WERI-Rb-1 (cell line): ENCODE measurements around the gene JMJD8.

Experiments
- DNase-seq: peaks from one replicate; pipeline ENCODE4 v3.0.0-alpha.2; 2020
- H3K27ac ChIP-seq: fragments of 250-450 bp; sonication (Bioruptor Pico); 2 replicates; pipeline ENCODE4 v1.5.1; 2020; ENCODE audit warnings: mild to moderate bottlenecking, moderate library complexity
- H3K27me3 ChIP-seq: fragments of 250-450 bp; sonication (Bioruptor Pico); 2 replicates; pipeline ENCODE4 v1.5.1; 2021; ENCODE audit warnings: mild to moderate bottlenecking, low read depth, moderate library complexity; ENCODE audit not compliant: insufficient read depth, severe bottlenecking
- H3K36me3 ChIP-seq: fragments of 250-450 bp; sonication (Bioruptor Pico); 2 replicates; pipeline ENCODE4 v1.5.1; 2020; ENCODE audit warnings: mild to moderate bottlenecking, moderate library complexity
- H3K4me3 ChIP-seq: 2 replicates; pipeline ENCODE4 v1.5.1; 2011; ENCODE audit warnings: low read depth, mild to moderate bottlenecking, control low read depth, low read length
- H3K9me3 ChIP-seq: fragments of 250-450 bp; sonication (Bioruptor Pico); 2 replicates; pipeline ENCODE4 v1.5.1; 2021; ENCODE audit warnings: mild to moderate bottlenecking, moderate library complexity; ENCODE audit not compliant: severe bottlenecking
- TF ChIP-seq, protein P1 (sequence below): IDR thresholded peaks from 2 replicates; pipeline ENCODE4 v1.5.1; 2011; ENCODE audit warnings: low read depth, mild to moderate bottlenecking, control low read depth, inconsistent platforms, low read length

The JMJD8 gene

DNA sequence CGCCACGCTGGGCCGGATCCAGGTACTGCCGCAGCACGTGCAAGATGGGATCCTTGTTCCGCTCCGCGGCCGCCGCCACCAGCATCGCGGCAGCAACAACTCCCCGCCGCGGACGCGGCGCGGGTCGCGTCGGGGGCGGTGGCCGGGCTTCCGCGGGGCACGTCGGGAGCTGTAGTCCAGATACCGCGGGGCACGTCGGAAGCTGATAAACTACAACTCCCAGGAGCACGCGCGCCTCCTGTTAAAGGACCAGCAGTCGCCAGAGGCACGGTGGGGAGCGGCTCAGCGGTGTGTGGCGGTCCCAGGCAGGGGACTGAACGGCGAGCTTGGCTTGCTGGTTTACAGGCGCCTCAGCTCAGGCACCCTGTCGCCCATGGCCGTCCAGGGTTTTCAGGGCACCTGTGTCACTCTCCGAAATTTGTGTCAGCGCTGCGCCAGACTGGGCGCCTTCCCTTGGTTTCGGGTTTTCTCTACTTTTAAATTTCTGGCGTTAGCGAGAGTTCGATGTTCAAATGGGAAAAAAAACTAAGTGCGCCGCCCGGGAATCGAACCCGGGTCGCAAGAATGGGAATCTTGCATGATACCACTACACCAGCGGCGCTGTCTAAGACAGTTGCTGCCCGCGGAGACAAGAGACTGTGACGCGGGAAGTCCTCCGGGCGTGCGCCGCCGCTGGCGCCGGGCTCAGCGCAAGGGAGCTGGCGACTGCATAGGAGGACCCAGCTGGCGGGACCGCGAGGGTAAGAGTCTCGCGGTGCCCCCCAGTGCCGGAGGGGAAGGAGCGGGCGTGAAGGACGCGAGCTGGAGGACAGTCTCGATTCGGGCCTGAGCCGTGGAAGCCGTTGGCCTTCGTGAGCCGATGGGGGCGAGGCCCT lies 47.7 kb downstream of the JMJD8 start, which contains the start of gene METTL26:
TSS of gene METTL26 (minus strand) at position 100 of the 875 bp plus-strand sequence. CDS start at position 85, 15 bp downstream.
- H3K27ac ChIP-seq = peak within 1 kb of the TSS; percentile 95
- peak within 1 kb of the TSS; percentile 88 for H3K4me3 ChIP-seq
- DNase-seq = peak; percentile 95
- H3K36me3 ChIP-seq = peaks cover 22% of the 10 kb centered on the region
- no peaks in the 10 kb centered on the region for H3K9me3 ChIP-seq
- no peaks in the 10 kb centered on the region for H3K27me3 ChIP-seq
- TF ChIP-seq, protein P1, sequence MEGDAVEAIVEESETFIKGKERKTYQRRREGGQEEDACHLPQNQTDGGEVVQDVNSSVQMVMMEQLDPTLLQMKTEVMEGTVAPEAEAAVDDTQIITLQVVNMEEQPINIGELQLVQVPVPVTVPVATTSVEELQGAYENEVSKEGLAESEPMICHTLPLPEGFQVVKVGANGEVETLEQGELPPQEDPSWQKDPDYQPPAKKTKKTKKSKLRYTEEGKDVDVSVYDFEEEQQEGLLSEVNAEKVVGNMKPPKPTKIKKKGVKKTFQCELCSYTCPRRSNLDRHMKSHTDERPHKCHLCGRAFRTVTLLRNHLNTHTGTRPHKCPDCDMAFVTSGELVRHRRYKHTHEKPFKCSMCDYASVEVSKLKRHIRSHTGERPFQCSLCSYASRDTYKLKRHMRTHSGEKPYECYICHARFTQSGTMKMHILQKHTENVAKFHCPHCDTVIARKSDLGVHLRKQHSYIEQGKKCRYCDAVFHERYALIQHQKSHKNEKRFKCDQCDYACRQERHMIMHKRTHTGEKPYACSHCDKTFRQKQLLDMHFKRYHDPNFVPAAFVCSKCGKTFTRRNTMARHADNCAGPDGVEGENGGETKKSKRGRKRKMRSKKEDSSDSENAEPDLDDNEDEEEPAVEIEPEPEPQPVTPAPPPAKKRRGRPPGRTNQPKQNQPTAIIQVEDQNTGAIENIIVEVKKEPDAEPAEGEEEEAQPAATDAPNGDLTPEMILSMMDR = 0 out of 2 replicates have a peak, but pooled peaks have one; percentile 21

DNA sequence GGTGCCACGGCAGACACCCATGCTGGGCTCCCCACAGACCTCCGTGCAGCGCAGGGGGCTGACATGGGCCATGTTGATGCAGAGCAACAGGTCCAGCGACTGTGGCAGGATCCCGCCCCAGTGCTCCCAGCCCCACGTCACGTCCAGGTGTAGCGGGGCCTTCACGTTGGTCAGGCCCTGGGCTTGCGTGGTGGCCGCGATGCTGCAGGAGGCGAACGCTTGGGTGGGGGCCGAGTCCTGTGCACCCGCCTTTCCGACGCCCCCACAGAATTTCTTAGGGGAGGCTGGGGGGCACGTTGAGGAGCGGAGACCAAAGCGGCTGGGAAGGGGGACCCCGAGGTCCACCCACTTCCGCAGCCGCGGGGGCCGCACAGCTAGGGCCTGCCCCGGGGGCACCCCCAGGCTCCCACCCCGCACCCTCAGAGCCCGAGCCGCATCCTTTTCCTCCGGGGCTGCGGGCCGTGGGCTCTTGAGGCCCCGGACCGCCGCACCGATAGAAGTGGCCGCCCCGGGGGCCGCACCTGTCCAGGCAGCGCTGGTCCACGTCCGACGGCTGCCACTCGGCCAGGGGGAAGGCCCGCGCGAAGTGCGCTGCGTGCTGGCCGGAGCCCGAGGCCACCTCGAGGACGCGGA lies 48.4 kb downstream of the JMJD8 start:
- TF ChIP-seq, protein P1 = no peak
- Histone ChIP-seq H3K36me3 (peaks cover 22% of the 10 kb centered on the region), H3K4me3 (peak overlapping the region; percentile 88), H3K27ac (peak overlapping the region; percentile 95), H3K27me3 (no peaks in the 10 kb centered on the region), H3K9me3 (no peaks in the 10 kb centered on the region)
- no peak for DNase-seq

DNA sequence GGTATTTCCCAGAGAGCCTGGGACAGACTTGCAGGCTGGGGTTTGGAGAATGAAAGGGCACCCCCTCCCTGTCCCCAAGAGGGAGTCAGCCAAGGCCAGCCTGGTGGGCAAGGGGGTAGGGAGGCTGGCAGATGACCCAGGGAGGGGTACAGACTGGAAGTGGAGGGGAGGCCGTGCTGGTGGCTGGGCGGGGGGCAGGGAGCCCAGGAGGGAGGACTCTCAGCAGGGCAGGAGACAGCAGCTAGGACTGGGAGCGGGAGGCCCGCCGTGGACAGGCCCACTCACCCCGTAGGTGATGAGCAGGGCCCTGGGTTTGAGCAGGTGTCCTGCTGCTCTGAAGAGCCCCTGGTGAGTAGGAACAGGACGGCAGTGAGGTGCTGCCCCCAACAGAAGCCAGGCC lies 49.1 kb downstream of the JMJD8 start:
- peaks cover 22% of the 10 kb centered on the region for H3K36me3 ChIP-seq
- H3K27me3 ChIP-seq = no peaks in the 10 kb centered on the region
- DNase-seq = no peak
- TF ChIP-seq, protein P1 = no peak
- peak overlapping the region; percentile 88; the same call in 1 of the 2 replicates for H3K4me3 ChIP-seq
- no peak overlapping the region for H3K27ac ChIP-seq
- H3K9me3 ChIP-seq = no peaks in the 10 kb centered on the region

DNA sequence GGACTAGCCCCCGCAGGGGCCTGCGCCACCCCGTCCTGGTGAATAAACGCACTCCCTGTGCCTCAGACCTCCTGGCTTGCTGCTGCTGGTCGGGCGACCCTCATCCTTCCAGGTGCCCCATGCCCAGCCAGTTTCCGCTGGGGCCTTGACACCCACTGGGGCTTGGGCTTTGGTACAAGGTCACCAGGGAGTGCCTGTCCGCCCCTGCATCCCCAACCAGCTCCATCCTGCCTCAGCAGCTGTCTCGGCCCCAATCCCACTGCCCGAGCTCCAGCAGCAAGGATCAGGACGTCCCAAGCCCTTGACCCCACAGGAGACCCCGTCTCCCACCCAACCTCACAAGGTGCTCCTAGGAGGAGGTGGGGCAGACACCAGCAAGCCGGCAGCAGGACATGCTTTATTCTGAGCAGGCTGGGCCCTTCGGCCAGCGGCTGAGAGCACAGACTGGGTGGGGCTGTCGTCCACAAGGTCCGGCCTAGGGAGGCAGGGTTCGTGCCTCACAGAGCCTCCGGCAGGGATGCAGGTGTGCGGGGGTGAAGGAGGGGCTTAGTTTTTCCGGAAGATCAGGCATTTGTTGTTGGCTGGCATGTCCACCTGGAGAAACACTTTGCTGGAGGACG lies 50.0 kb downstream of the JMJD8 start:
- TF ChIP-seq, protein P1 = no peak
- Histone ChIP-seq H3K27me3 (no peaks in the 10 kb centered on the region), H3K36me3 (peaks cover 22% of the 10 kb centered on the region), H3K27ac (no peak overlapping the region), H3K4me3 (no peak overlapping the region), H3K9me3 (no peaks in the 10 kb centered on the region)
- DNase-seq = no peak

DNA sequence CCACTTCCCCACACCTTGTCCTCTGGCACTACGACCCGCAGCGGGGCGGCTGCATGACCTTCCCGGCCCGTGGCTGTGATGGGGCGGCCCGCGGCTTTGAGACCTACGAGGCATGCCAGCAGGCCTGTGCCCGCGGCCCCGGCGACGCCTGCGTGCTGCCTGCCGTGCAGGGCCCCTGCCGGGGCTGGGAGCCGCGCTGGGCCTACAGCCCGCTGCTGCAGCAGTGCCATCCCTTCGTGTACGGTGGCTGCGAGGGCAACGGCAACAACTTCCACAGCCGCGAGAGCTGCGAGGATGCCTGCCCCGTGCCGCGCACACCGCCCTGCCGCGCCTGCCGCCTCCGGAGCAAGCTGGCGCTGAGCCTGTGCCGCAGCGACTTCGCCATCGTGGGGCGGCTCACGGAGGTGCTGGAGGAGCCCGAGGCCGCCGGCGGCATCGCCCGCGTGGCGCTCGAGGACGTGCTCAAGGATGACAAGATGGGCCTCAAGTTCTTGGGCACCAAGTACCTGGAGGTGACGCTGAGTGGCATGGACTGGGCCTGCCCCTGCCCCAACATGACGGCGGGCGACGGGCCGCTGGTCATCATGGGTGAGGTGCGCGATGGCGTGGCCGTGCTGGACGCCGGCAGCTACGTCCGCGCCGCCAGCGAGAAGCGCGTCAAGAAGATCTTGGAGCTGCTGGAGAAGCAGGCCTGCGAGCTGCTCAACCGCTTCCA lies 50.6 kb downstream of the JMJD8 start:
- TF ChIP-seq, protein P1 = no peak
- Histone ChIP-seq H3K27me3 (no peaks in the 10 kb centered on the region), H3K36me3 (peaks cover 29% of the 10 kb centered on the region), H3K9me3 (no peaks in the 10 kb centered on the region), H3K27ac (no peak overlapping the region), H3K4me3 (no peak overlapping the region)
- no peak for DNase-seq
